ENCODE results near the gene CD9. TPM values are rescaled to one million over a fixed set of nuclear protein-coding genes. Genes with fewer than 3 reads are reported as not detected.

Gene CD9
- polyA plus RNA-seq, 1 donor from 2014 or later = not detected

- no peak overlapping the region for H2AFZ ChIP-seq (ENCODE audit: low read depth, low read length)
- H3K9ac ChIP-seq (ENCODE audit: low read length) = no peak overlapping the region
- H3K4me2 ChIP-seq (ENCODE audit: low read length) = no peak overlapping the region
- H3F3A ChIP-seq (ENCODE audit: insufficient read depth, low read length, poor library complexity, severe bottlenecking) = no peaks in the 10 kb centered on the region
- H3K36me3 ChIP-seq (ENCODE audit: insufficient read depth, low read length) = no peaks in the 10 kb centered on the region
- H3K9me2 ChIP-seq (ENCODE audit: insufficient read depth, low read length) = no peaks in the 10 kb centered on the region
- H3K79me2 ChIP-seq (replicated peaks; ENCODE audit: insufficient read depth, low read length) = no peaks in the 10 kb centered on the region
- no peaks in the 10 kb centered on the region for H3K27me3 ChIP-seq (ENCODE audit: insufficient read depth, low read depth, low read length)
- no peaks in the 10 kb centered on the region for H3K9me3 ChIP-seq (ENCODE audit: low read length)
- H3K27ac ChIP-seq (ENCODE audit: low read length) = no peak overlapping the region
- TF ChIP-seq EZH2 (IDR thresholded peaks at IDR 0.05; ENCODE audit: borderline replicate concordance, insufficient read depth, low read length, poor library complexity, severe bottlenecking) (no peak), CTCF (IDR thresholded peaks at IDR 0.05; ENCODE audit: poor library complexity, severe bottlenecking) (no peak), RAD21 (conservative IDR thresholded peaks at IDR 0.05) (no peak), TAF1 (IDR thresholded peaks at IDR 0.05; ENCODE audit: low read depth) (no peak), MXI1 (conservative IDR thresholded peaks at IDR 0.05; ENCODE audit: poor library complexity, severe bottlenecking) (no peak), POLR2AphosphoS5 (IDR thresholded peaks at IDR 0.05) (no peak), EP300 (conservative IDR thresholded peaks at IDR 0.05; ENCODE audit: poor library complexity, severe bottlenecking) (no peak), REST (IDR thresholded peaks at IDR 0.05; ENCODE audit: borderline replicate concordance) (no peak), SMC3 (conservative IDR thresholded peaks at IDR 0.05; ENCODE audit: poor library complexity) (no peak)
- H3K4me3 ChIP-seq (ENCODE audit: low read length) = no peak overlapping the region
- no peaks in the 10 kb centered on the region for H4K20me1 ChIP-seq (ENCODE audit: insufficient read depth)
Observed at GRCh38 chr12:6264402-6265037, 64.3 kb downstream of the CD9 start.

- Histone ChIP-seq H3K9ac (ENCODE audit: low read length) (no peak overlapping the region), H3K27me3 (ENCODE audit: insufficient read depth, low read depth, low read length) (no peaks in the 10 kb centered on the region), H3K27ac (ENCODE audit: low read length) (no peak overlapping the region), H3K9me3 (ENCODE audit: low read length) (no peaks in the 10 kb centered on the region), H3F3A (ENCODE audit: insufficient read depth, low read length, poor library complexity, severe bottlenecking) (no peaks in the 10 kb centered on the region), H3K36me3 (ENCODE audit: insufficient read depth, low read length) (no peaks in the 10 kb centered on the region), H4K20me1 (ENCODE audit: insufficient read depth) (no peaks in the 10 kb centered on the region), H3K79me2 (replicated peaks; ENCODE audit: insufficient read depth, low read length) (no peaks in the 10 kb centered on the region), H3K9me2 (ENCODE audit: insufficient read depth, low read length) (no peaks in the 10 kb centered on the region), H3K4me2 (ENCODE audit: low read length) (no peak overlapping the region), H3K4me3 (ENCODE audit: low read length) (no peak overlapping the region), H2AFZ (ENCODE audit: low read depth, low read length) (no peak overlapping the region)
- TF ChIP-seq TAF1 (IDR thresholded peaks at IDR 0.05; ENCODE audit: low read depth) = no peak
- no peak for TF ChIP-seq RAD21 (conservative IDR thresholded peaks at IDR 0.05)
- no peak for TF ChIP-seq EZH2 (IDR thresholded peaks at IDR 0.05; ENCODE audit: borderline replicate concordance, insufficient read depth, low read length, poor library complexity, severe bottlenecking)
- TF ChIP-seq MXI1 (conservative IDR thresholded peaks at IDR 0.05; ENCODE audit: poor library complexity, severe bottlenecking) = no peak
- no peak for TF ChIP-seq SMC3 (conservative IDR thresholded peaks at IDR 0.05; ENCODE audit: poor library complexity)
- TF ChIP-seq REST (IDR thresholded peaks at IDR 0.05; ENCODE audit: borderline replicate concordance) = no peak
- TF ChIP-seq CTCF (IDR thresholded peaks at IDR 0.05; ENCODE audit: poor library complexity, severe bottlenecking) = no peak
- no peak for TF ChIP-seq POLR2AphosphoS5 (IDR thresholded peaks at IDR 0.05)
- no peak for TF ChIP-seq EP300 (conservative IDR thresholded peaks at IDR 0.05; ENCODE audit: poor library complexity, severe bottlenecking)
Observed at GRCh38 chr12:6265038-6265405, 64.8 kb downstream of the CD9 start.
